GM15510 (cell line): ENCODE measurements around the gene TMEM131.

Experiments used
- POLR2A ChIP-seq: IDR thresholded peaks from 3 replicates; pipeline ENCODE4 v1.6.1; 2011; ENCODE audit warnings: borderline replicate concordance; ENCODE audit not compliant: insufficient read length; ENCODE audit errors: extremely low read depth

The TMEM131 gene

GRCh38 chr2:98027538-98027937 lies 31.8 kb upstream of the TMEM131 start:
- no peak for TF ChIP-seq POLR2A

GRCh38 chr2:98026927-98027522 lies 31.3 kb upstream of the TMEM131 start:
- TF ChIP-seq POLR2A, result no peak

- TF ChIP-seq POLR2A, result no peak
These were observed 30.5 kb upstream of the TMEM131 start for GRCh38 chr2:98026292-98026691.

- no peak for TF ChIP-seq POLR2A
These were observed 29.8 kb upstream of the TMEM131 start for GRCh38 chr2:98025481-98026037.

- TF ChIP-seq POLR2A, result no peak
These were observed 25.4 kb upstream of the TMEM131 start for GRCh38 chr2:98020992-98021713.

- no peak for TF ChIP-seq POLR2A
These were observed 24.8 kb upstream of the TMEM131 start for GRCh38 chr2:98020516-98020915.

GRCh38 chr2:98016908-98017670 lies 21.3 kb upstream of the TMEM131 start:
- TF ChIP-seq POLR2A, result no peak

GRCh38 chr2:98015671-98016070 lies 19.9 kb upstream of the TMEM131 start:
- no peak for TF ChIP-seq POLR2A

GRCh38 chr2:98014379-98014778 lies 18.6 kb upstream of the TMEM131 start:
- TF ChIP-seq POLR2A, result no peak

GRCh38 chr2:98013407-98014042 lies 17.8 kb upstream of the TMEM131 start:
- TF ChIP-seq POLR2A, result no peak

GRCh38 chr2:98012561-98012991 lies 16.8 kb upstream of the TMEM131 start:
- no peak for TF ChIP-seq POLR2A

- no peak for TF ChIP-seq POLR2A
These were observed 14.4 kb upstream of the TMEM131 start for GRCh38 chr2:98009887-98010760.

- TF ChIP-seq POLR2A, result no peak
These were observed 12.7 kb upstream of the TMEM131 start for GRCh38 chr2:98008415-98008814.

- no peak for TF ChIP-seq POLR2A
These were observed 10.6 kb upstream of the TMEM131 start for GRCh38 chr2:98006378-98006777.
